ENCODE results near the gene SPANXA1. TPM values are rescaled to one million over a fixed set of nuclear protein-coding genes. Genes with fewer than 3 reads are reported as not detected.
"Not testable (repeated sequence)": the region's sequence is repeated elsewhere in the genome, so short reads cannot be mapped to it uniquely, and the experiment has no call there.

Gene SPANXA1
- polyA plus RNA-seq, 1 donor (not counting 4 experiments of a cell fraction or from before 2014, with no cell fraction given): not detected

- Histone ChIP-seq H3K4me3 (ENCODE audit: control insufficient read depth in 2 of 3, extremely low read depth in 1 of 3, insufficient read depth in 2 of 3, low read depth in 1 of 3, low read length in 3 of 3) (no peak overlapping the region), H3K4me1 (ENCODE audit: control insufficient read depth, extremely low read depth, insufficient read depth, low read length) (no peaks in the 10 kb centered on the region), H4K20me1 (ENCODE audit: control insufficient read depth, extremely low read depth, insufficient read depth, low read length) (no peaks in the 10 kb centered on the region), H3K4me2 (ENCODE audit: control insufficient read depth, extremely low read depth, insufficient read depth, low read depth, low read length) (no peak overlapping the region), H2AFZ (ENCODE audit: control insufficient read depth, low read length) (no peak overlapping the region), H3K9ac (ENCODE audit: control insufficient read depth, extremely low read depth, insufficient read depth, low read length) (no peak overlapping the region), H3K79me2 (ENCODE audit: control insufficient read depth, insufficient read depth, low read length) (no peaks in the 10 kb centered on the region), H3K9me1 (ENCODE audit: control insufficient read depth, extremely low read depth, insufficient read depth, low read length) (no peaks in the 10 kb centered on the region), H3K9me3 (ENCODE audit: control insufficient read depth, low read depth, low read length) (no peaks in the 10 kb centered on the region), H3K36me3 (ENCODE audit: control insufficient read depth in 2 of 2, extremely low read depth in 1 of 2, insufficient read depth in 2 of 2, low read length in 2 of 2) (no peaks in the 10 kb centered on the region), H3K27me3 (ENCODE audit: control insufficient read depth, extremely low read depth, insufficient read depth, low read length) (no peaks in the 10 kb centered on the region), H3K27ac (ENCODE audit: control insufficient read depth, insufficient read depth, low read length) (no peak overlapping the region)
- dilution Hi-C loops (cut with MboI; ENCODE audit: extremely low pct_ligation_motif_present, low sequenced_read_pairs): no loop called here
- TF ChIP-seq EZH2 (IDR thresholded peaks at IDR 0.05; ENCODE audit: low read length) (no peak), CTCF (optimal IDR thresholded peaks at IDR 0.05 in 1 of 3, IDR thresholded peaks at IDR 0.05 in 1 of 3, conservative IDR thresholded peaks at IDR 0.05 in 1 of 3; ENCODE audit: extremely low read depth in 1 of 3, insufficient read depth in 2 of 3, low read length in 3 of 3) (no peak)
- no peak for DNase-seq (ENCODE audit: low read depth, low spot score)
- FAIRE-seq: no peak
These were observed 24.6 kb upstream of the SPANXA1 start for GRCh38 chrX:141609111-141609510.

GRCh38 chrX:141589408-141589807 lies 4.9 kb upstream of the SPANXA1 start, which contains the start of gene SPANXA2:
Gene SPANXA2, plus strand, starts transcription at chrX:141589708. Its CDS starts 60 bp downstream, at chrX:141589768.
- dilution Hi-C loops (cut with MboI; ENCODE audit: extremely low pct_ligation_motif_present, low sequenced_read_pairs); H3K27ac ChIP-seq (ENCODE audit: control insufficient read depth, insufficient read depth, low read length); H3K4me3 ChIP-seq (ENCODE audit: control insufficient read depth in 2 of 3, extremely low read depth in 1 of 3, insufficient read depth in 2 of 3, low read depth in 1 of 3, low read length in 3 of 3); H4K20me1 ChIP-seq (ENCODE audit: control insufficient read depth, extremely low read depth, insufficient read depth, low read length); H3K9me3 ChIP-seq (ENCODE audit: control insufficient read depth, low read depth, low read length); H3K36me3 ChIP-seq (ENCODE audit: control insufficient read depth in 2 of 2, extremely low read depth in 1 of 2, insufficient read depth in 2 of 2, low read length in 2 of 2); H3K9me1 ChIP-seq (ENCODE audit: control insufficient read depth, extremely low read depth, insufficient read depth, low read length); DNase-seq (ENCODE audit: low read depth, low spot score); H3K79me2 ChIP-seq (ENCODE audit: control insufficient read depth, insufficient read depth, low read length); H3K9ac ChIP-seq (ENCODE audit: control insufficient read depth, extremely low read depth, insufficient read depth, low read length); H3K4me2 ChIP-seq (ENCODE audit: control insufficient read depth, extremely low read depth, insufficient read depth, low read depth, low read length); H3K27me3 ChIP-seq (ENCODE audit: control insufficient read depth, extremely low read depth, insufficient read depth, low read length); H3K4me1 ChIP-seq (ENCODE audit: control insufficient read depth, extremely low read depth, insufficient read depth, low read length); H2AFZ ChIP-seq (ENCODE audit: control insufficient read depth, low read length); FAIRE-seq: not testable (repeated sequence)

- FAIRE-seq; H2AFZ ChIP-seq (ENCODE audit: control insufficient read depth, low read length); H3K4me3 ChIP-seq (ENCODE audit: control insufficient read depth in 2 of 3, extremely low read depth in 1 of 3, insufficient read depth in 2 of 3, low read depth in 1 of 3, low read length in 3 of 3); H3K9me3 ChIP-seq (ENCODE audit: control insufficient read depth, low read depth, low read length); H3K36me3 ChIP-seq (ENCODE audit: control insufficient read depth in 2 of 2, extremely low read depth in 1 of 2, insufficient read depth in 2 of 2, low read length in 2 of 2); H3K9me1 ChIP-seq (ENCODE audit: control insufficient read depth, extremely low read depth, insufficient read depth, low read length); H3K27me3 ChIP-seq (ENCODE audit: control insufficient read depth, extremely low read depth, insufficient read depth, low read length); H3K4me2 ChIP-seq (ENCODE audit: control insufficient read depth, extremely low read depth, insufficient read depth, low read depth, low read length); H3K79me2 ChIP-seq (ENCODE audit: control insufficient read depth, insufficient read depth, low read length); H3K27ac ChIP-seq (ENCODE audit: control insufficient read depth, insufficient read depth, low read length); H4K20me1 ChIP-seq (ENCODE audit: control insufficient read depth, extremely low read depth, insufficient read depth, low read length); dilution Hi-C loops (cut with MboI; ENCODE audit: extremely low pct_ligation_motif_present, low sequenced_read_pairs); H3K9ac ChIP-seq (ENCODE audit: control insufficient read depth, extremely low read depth, insufficient read depth, low read length); H3K4me1 ChIP-seq (ENCODE audit: control insufficient read depth, extremely low read depth, insufficient read depth, low read length); DNase-seq (ENCODE audit: low read depth, low spot score): not testable (repeated sequence)
These were observed 42.0 kb downstream of the SPANXA1 start for GRCh38 chrX:141542551-141542950.

Other genes starting within 250 kb of the SPANXA1 start
- gene SPANXA2, start 5.0 kb upstream of the SPANXA1 start, polyA plus RNA-seq: not detected in 3 replicates
- not detected in 3 replicates for gene SPANXD, start 114.0 kb upstream of the SPANXA1 start, polyA plus RNA-seq

All from keratinocyte (primary cell).